SK-N-SH (cell line): Measurements from ENCODE around the gene EEF2K. TPM values are rescaled to one million over a fixed set of nuclear protein-coding genes. Genes with fewer than 3 reads are reported as not detected.

ENCODE experiments used
- CTCF ChIA-PET: fragments of 300-600, 350-600 bp; formaldehyde crosslinking; extraction: SDS; loops from one replicate; lab custom pipeline; 2021; lab: Yijun Ruan, JAX
- POLR2A ChIA-PET: fragments of 350-600 bp; sonication (Branson Sonifier 250); formaldehyde crosslinking; extraction: SDS; loops from one replicate; lab custom pipeline; 2020; ENCODE audit warnings: antibody characterized with exemption, inconsistent platforms; lab: Yijun Ruan, JAX
- DNase-seq: peaks from one replicate; pipeline ENCODE4 v3.0.0; 2012
- H2AFZ ChIP-seq: fragments of 200-600 bp; sonication (generic); 2 replicates; pipeline ENCODE4 v1.8.1; 2016; ENCODE audit warnings: antibody characterized with exemption, mild to moderate bottlenecking, low read depth
- H3F3A ChIP-seq: fragments of 200-600 bp; sonication (generic); replicated peaks from 2 replicates; pipeline ENCODE3; 2016; ENCODE audit warnings: antibody characterized with exemption, mild to moderate bottlenecking; ENCODE audit not compliant: insufficient read depth
- H3K27ac ChIP-seq, 2 experiments: fragments of 200-500 bp in 1 of 2; fragments of 200-600 bp in 1 of 2; sonication (Bioruptor generic) in 1 of 2; sonication (generic), shearing (Covaris generic) in 1 of 2; 2 replicates each; pipeline versions ENCODE4 v1.5.1 to v1.6.1; 2014 to 2016; ENCODE audit warnings: low read depth in 2 of 2, inconsistent platforms in 1 of 2, low read length in 1 of 2, mild to moderate bottlenecking in 1 of 2, mixed read lengths in 1 of 2
- H3K27me3 ChIP-seq: fragments of 200-600 bp; sonication (generic), shearing (Covaris generic); 2 replicates; pipeline ENCODE4 v1.6.1; 2016; ENCODE audit warnings: mixed run types; ENCODE audit not compliant: insufficient read depth
- H3K36me3 ChIP-seq, 2 experiments: fragments of 200-500 bp in 1 of 2; fragments of 200-600 bp in 1 of 2; sonication (Bioruptor generic) in 1 of 2; sonication (generic) in 1 of 2; replicated peaks in 1 of 2; 2 replicates each; pipeline versions ENCODE3 to v1.5.1; 2014 to 2016; ENCODE audit warnings: low read length in 1 of 2, mild to moderate bottlenecking in 1 of 2; ENCODE audit not compliant: insufficient read depth in 2 of 2, control insufficient read depth in 1 of 2
- H3K4me1 ChIP-seq, 2 experiments: fragments of 200-500 bp in 1 of 2; fragments of 200-600 bp in 1 of 2; sonication (Bioruptor generic) in 1 of 2; sonication (generic), shearing (Covaris generic) in 1 of 2; 2 replicates each; pipeline versions ENCODE4 v1.5.1 to v1.6.1; 2014 to 2016; ENCODE audit warnings: low read depth in 1 of 2, low read length in 1 of 2, mixed run types in 1 of 2; ENCODE audit not compliant: insufficient read depth in 2 of 2, control insufficient read depth in 1 of 2
- H3K4me2 ChIP-seq: fragments of 200-600 bp; sonication (generic), shearing (Covaris generic); 2 replicates; pipeline ENCODE4 v1.6.1; 2017; ENCODE audit warnings: mixed run types
- H3K4me3 ChIP-seq, 2 experiments: fragments of 200-500 bp in 1 of 2; fragments of 200-600 bp in 1 of 2; sonication (Bioruptor generic) in 1 of 2; sonication (generic), shearing (Covaris generic) in 1 of 2; 2 replicates each; pipeline versions ENCODE4 v1.5.1 to v1.8.1; 2014 to 2016; ENCODE audit warnings: low read depth in 2 of 2, inconsistent platforms in 1 of 2, low read length in 1 of 2, mild to moderate bottlenecking in 1 of 2, mixed read lengths in 1 of 2, moderate library complexity in 1 of 2
- H3K79me2 ChIP-seq: fragments of 200-600 bp; sonication (generic); 2 replicates; pipeline ENCODE4 v1.8.1; 2017; ENCODE audit warnings: mild to moderate bottlenecking; ENCODE audit not compliant: insufficient read depth
- H3K9ac ChIP-seq: fragments of 200-600 bp; sonication (generic); 2 replicates; pipeline ENCODE4 v1.6.1; 2017; ENCODE audit warnings: mixed run types
- H3K9me2 ChIP-seq: fragments of 200-600 bp; sonication (generic); 2 replicates; pipeline ENCODE4 v1.6.1; 2017; ENCODE audit warnings: mixed run types
- H3K9me3 ChIP-seq: fragments of 200-600 bp; sonication (generic); 2 replicates; pipeline ENCODE4 v1.6.1; 2017; ENCODE audit warnings: mixed run types, mild to moderate bottlenecking, moderate library complexity
- H4K20me1 ChIP-seq: fragments of 200-600 bp; sonication (generic); 2 replicates; pipeline ENCODE4 v1.6.1; 2017; ENCODE audit warnings: mild to moderate bottlenecking, mixed run types; ENCODE audit not compliant: insufficient read depth
- CHD2 ChIP-seq: fragments of 150-350 bp; IDR thresholded peaks from 2 replicates; pipeline ENCODE4 v1.6.1; 2018; ENCODE audit warnings: low read length; ENCODE audit not compliant: partially characterized antibody
- ELF1 ChIP-seq: IDR thresholded peaks from 2 replicates; pipeline ENCODE4 v1.4.0; 2012
- EP300 ChIP-seq, 2 experiments: IDR thresholded peaks; 2 replicates each; pipeline versions ENCODE4 v1.4.0 to v1.6.1; 2012; ENCODE audit warnings: borderline replicate concordance in 1 of 2, low read depth in 1 of 2, low read length in 1 of 2
- FOXJ3 ChIP-seq: sonication (generic); formaldehyde crosslinking; IDR thresholded peaks from 2 replicates; pipeline ENCODE4 v1.5.1; 2020; ENCODE audit warnings: mild to moderate bottlenecking, missing genetic modification reagents
- GABPA ChIP-seq: IDR thresholded peaks from 2 replicates; pipeline ENCODE4 v1.4.0; 2012; ENCODE audit warnings: low read depth, mild to moderate bottlenecking
- JUND ChIP-seq: IDR thresholded peaks from 2 replicates; pipeline ENCODE4 v1.4.0; 2012
- NFIC ChIP-seq: IDR thresholded peaks from 2 replicates; pipeline ENCODE4 v1.4.0; 2012; ENCODE audit warnings: borderline replicate concordance
- NRF1 ChIP-seq: IDR thresholded peaks from 2 replicates; pipeline ENCODE4 v1.6.1; 2012; ENCODE audit warnings: low read depth, mild to moderate bottlenecking, low read length
- RAD21 ChIP-seq: IDR thresholded peaks from 2 replicates; pipeline ENCODE4 v1.6.1; 2012; ENCODE audit warnings: mild to moderate bottlenecking, low read length
- RCOR1 ChIP-seq: fragments of 150-350 bp; IDR thresholded peaks from 2 replicates; pipeline ENCODE4 v1.6.1; 2017; ENCODE audit warnings: antibody characterized with exemption, low read length
- RFX5 ChIP-seq: IDR thresholded peaks from 2 replicates; pipeline ENCODE4 v1.6.1; 2012; ENCODE audit warnings: mild to moderate bottlenecking, improper control_type of control experiment, low read length
- RXRA ChIP-seq: IDR thresholded peaks from 2 replicates; pipeline ENCODE4 v1.4.0; 2012; ENCODE audit warnings: low read depth, mild to moderate bottlenecking, borderline replicate concordance
- WGBS: methylation state at CpG from one replicate; pipeline ENCODE4 v1.1.6; 2017; ENCODE audit warnings: low lambda C conversion rate; 5-methylcytosine and 5-hydroxymethylcytosine counted together
- polyA plus RNA-seq, 3 experiments: library from polyadenylated mRNA; depleted of rRNA; stranded (reverse); fragments of >200 nt; gene quantifications; 2 replicates each; pipeline ENCODE4 v1.2.3, GENCODE V29; 2012
- TF ChIP-seq, protein P1 (sequence below): IDR thresholded peaks from 2 replicates; pipeline ENCODE4 v1.4.0; 2012; ENCODE audit warnings: low read depth, borderline replicate concordance
- TF ChIP-seq, protein P2 (sequence below): fragments of 200-600 bp; sonication (generic); IDR thresholded peaks from 2 replicates; pipeline ENCODE4 v1.6.1; 2017; ENCODE audit warnings: antibody characterized with exemption, mild to moderate bottlenecking, moderate library complexity
- TF ChIP-seq, protein P3 (sequence below): fragments of 150-350 bp; IDR thresholded peaks from 2 replicates; pipeline ENCODE4 v1.6.1; 2016; ENCODE audit warnings: mild to moderate bottlenecking, low read depth, low read length

EEF2K gene
- polyA plus RNA-seq, 1 of the 3 experiments (the other 2 are of a cell fraction): 8.0 TPM

DNA sequence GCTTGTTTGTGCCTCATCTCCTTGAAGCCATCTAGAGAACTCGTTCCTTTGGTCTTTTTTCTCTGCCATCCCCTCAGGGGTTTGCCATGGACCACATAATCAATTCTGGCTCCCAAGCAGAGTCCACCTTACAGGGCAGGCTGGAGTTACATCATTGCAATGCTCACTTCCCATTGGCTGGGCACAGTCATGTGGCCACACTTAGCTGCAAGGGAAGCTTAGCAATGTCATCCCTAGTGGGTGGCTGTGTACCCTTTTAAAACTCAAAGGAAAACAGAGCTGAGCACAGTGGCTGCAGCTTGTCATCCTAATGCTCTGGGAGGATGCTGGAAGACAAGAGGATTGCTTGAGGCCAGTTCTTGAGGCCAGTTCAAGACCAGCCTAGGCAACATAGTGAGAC lies 49.3 kb downstream of the EEF2K start:
- Histone ChIP-seq H3K4me3 (no peak overlapping the region; a peak in 1 of 4 replicates), H2AFZ (no peak overlapping the region), H3K9me2 (no peaks in the 10 kb centered on the region), H3K27ac (no peak overlapping the region), H3K4me2 (no peak overlapping the region), H3K79me2 (no peaks in the 10 kb centered on the region), H3K9ac (no peak overlapping the region), H3K4me1 (no peaks in the 10 kb centered on the region), H3K36me3 (peaks cover 23 to 44% of the 10 kb centered on the region in 2 experiments), H3F3A (no peaks in the 10 kb centered on the region), H3K9me3 (no peaks in the 10 kb centered on the region), H4K20me1 (no peaks in the 10 kb centered on the region), H3K27me3 (no peaks in the 10 kb centered on the region)
- ChIA-PET CTCF (no interaction called here), POLR2A (no interaction called here)
- no peak for DNase-seq
- TF ChIP-seq, protein P1, sequence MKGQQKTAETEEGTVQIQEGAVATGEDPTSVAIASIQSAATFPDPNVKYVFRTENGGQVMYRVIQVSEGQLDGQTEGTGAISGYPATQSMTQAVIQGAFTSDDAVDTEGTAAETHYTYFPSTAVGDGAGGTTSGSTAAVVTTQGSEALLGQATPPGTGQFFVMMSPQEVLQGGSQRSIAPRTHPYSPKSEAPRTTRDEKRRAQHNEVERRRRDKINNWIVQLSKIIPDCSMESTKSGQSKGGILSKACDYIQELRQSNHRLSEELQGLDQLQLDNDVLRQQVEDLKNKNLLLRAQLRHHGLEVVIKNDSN: peak; percentile 50; the same call in 1 of the 2 replicates
- TF ChIP-seq RXRA: no peak
- WGBS: 94% methylated on average over 1 of the region's 1 CpG

DNA sequence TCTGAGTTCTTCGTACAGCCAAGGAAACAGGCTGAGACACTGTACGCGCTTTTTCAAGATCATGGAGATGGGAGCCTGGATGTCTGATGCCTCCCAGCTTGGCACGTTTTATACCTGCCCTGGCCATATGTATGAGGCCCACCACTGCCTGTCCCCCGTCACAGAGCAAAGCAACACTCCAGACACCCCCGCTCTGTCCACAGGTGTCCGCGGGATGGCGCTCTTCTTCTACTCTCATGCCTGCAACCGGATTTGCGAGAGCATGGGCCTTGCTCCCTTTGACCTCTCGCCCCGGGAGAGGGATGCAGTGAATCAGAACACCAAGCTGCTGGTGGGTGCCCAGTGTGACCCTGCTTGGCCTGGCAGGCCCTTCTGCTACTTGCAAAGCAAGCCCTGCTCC lies 51.4 kb downstream of the EEF2K start:
- ChIA-PET CTCF (no interaction called here), POLR2A (no interaction called here)
- no peak overlapping the region for H3K4me2 ChIP-seq
- no peak overlapping the region for H2AFZ ChIP-seq
- no peak overlapping the region for H3K9ac ChIP-seq
- 97% methylated on average over 9 of the region's 13 CpGs for WGBS
- DNase-seq: no peak
- H3K27ac ChIP-seq: no peak overlapping the region
- no peaks in the 10 kb centered on the region for H3K79me2 ChIP-seq
- no peaks in the 10 kb centered on the region for H4K20me1 ChIP-seq
- H3K4me1 ChIP-seq: no peaks in the 10 kb centered on the region
- no peaks in the 10 kb centered on the region for H3K9me2 ChIP-seq
- no peaks in the 10 kb centered on the region for H3K9me3 ChIP-seq
- H3K36me3 ChIP-seq: peaks cover 33 to 48% of the 10 kb centered on the region in 2 experiments
- no peaks in the 10 kb centered on the region for H3F3A ChIP-seq
- no peak for TF ChIP-seq FOXJ3
- no peak for TF ChIP-seq ELF1
- TF ChIP-seq RAD21: no peak
- TF ChIP-seq EP300 (IDR thresholded peaks at IDR 0.05; ENCODE audit: borderline replicate concordance in 1 of 2, low read depth in 1 of 2, low read length in 1 of 2): no peak
- no peak for TF ChIP-seq RCOR1
- TF ChIP-seq, protein P2, sequence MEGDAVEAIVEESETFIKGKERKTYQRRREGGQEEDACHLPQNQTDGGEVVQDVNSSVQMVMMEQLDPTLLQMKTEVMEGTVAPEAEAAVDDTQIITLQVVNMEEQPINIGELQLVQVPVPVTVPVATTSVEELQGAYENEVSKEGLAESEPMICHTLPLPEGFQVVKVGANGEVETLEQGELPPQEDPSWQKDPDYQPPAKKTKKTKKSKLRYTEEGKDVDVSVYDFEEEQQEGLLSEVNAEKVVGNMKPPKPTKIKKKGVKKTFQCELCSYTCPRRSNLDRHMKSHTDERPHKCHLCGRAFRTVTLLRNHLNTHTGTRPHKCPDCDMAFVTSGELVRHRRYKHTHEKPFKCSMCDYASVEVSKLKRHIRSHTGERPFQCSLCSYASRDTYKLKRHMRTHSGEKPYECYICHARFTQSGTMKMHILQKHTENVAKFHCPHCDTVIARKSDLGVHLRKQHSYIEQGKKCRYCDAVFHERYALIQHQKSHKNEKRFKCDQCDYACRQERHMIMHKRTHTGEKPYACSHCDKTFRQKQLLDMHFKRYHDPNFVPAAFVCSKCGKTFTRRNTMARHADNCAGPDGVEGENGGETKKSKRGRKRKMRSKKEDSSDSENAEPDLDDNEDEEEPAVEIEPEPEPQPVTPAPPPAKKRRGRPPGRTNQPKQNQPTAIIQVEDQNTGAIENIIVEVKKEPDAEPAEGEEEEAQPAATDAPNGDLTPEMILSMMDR: no peak
- no peak for TF ChIP-seq RFX5
- no peak for TF ChIP-seq CHD2
- TF ChIP-seq, protein P3, sequence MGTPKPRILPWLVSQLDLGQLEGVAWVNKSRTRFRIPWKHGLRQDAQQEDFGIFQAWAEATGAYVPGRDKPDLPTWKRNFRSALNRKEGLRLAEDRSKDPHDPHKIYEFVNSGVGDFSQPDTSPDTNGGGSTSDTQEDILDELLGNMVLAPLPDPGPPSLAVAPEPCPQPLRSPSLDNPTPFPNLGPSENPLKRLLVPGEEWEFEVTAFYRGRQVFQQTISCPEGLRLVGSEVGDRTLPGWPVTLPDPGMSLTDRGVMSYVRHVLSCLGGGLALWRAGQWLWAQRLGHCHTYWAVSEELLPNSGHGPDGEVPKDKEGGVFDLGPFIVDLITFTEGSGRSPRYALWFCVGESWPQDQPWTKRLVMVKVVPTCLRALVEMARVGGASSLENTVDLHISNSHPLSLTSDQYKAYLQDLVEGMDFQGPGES: no peak
- no peak for TF ChIP-seq GABPA
- no peak for TF ChIP-seq JUND
- no peak for TF ChIP-seq NRF1
- TF ChIP-seq NFIC: no peak
- H3K27me3 ChIP-seq: no peaks in the 10 kb centered on the region
- H3K4me3 ChIP-seq: no peak overlapping the region
